HG02981 (cell line): ENCODE results near the gene CCDC167.
A peak's percentile ranks its signal among the peaks of the same experiment; 100 is the strongest.

Experiments
- ATAC-seq: cut with Tn5 transposase; IDR thresholded peaks from one replicate; pipeline ENCODE4 v1.9.1; 2021; ENCODE audit warnings: mild to moderate bottlenecking, moderate library complexity; ENCODE audit not compliant: unreplicated experiment

CCDC167 gene

DNA sequence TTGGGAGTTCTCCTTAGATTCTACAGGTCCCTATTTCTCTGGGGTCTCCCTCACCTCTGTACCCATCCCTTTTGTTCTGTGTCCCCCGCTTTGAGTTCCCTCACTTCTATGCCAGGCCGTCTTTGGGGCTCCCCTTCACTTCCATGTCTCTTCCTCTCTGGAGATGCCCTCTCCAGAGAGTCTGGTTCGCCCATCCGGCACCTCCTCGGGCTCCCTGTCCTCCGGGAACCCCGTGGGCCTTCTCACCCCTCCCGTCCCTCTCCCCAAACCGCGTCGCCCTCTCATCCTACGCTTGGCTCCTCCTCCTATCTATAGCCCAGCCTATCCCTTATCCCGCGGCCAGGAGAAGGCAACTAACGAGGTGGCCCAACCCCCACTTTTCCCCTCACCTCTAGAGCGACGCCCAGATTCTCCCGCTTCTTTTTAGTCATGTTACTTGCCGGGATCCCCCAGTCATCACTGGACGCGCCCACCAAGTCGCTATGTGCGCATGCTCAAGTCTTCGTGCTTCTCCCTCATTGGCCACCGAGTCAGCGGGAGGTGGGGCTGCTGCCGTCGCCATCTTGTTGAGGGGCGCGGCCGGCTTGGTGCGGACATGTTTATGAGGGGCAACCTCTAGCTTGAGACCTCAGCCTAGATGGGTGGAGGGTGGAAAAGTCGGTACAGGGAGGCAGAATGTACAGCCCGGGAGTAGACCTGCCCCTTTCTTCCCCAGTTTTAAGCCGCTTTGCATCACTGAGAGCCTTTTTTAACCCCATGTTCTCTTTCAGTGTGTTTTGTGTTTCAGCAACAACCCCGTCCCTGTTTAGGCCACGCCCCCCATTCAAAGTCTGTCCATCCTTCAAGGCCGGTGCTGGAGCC is at the start of gene CCDC167:
TSS of gene CCDC167 (minus strand) at position 461 of the 861 bp plus-strand sequence. CDS start at position 431, 30 bp downstream.
- peak; percentile 90 for ATAC-seq

DNA sequence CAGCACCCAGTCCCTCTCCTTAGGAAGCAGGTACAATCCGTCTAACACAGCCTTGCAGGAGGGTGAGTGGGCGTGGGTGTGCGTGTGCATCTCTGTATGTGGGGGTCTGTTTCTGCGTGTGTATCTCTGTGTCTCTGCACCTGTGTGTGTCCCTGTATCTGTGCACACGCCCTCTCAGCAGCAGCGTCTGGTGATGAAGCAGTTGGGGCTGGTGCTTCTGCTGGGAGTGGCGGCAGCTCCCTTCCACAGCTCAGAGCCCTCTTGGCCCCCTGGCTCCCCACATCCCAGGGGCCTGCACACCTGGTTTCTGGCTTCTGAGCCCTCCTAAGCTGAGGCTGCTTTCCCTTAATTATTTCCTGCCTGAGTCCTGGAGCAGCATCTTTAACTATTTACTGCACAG is 49.5 kb upstream of the CCDC167 start:
- no peak for ATAC-seq

DNA sequence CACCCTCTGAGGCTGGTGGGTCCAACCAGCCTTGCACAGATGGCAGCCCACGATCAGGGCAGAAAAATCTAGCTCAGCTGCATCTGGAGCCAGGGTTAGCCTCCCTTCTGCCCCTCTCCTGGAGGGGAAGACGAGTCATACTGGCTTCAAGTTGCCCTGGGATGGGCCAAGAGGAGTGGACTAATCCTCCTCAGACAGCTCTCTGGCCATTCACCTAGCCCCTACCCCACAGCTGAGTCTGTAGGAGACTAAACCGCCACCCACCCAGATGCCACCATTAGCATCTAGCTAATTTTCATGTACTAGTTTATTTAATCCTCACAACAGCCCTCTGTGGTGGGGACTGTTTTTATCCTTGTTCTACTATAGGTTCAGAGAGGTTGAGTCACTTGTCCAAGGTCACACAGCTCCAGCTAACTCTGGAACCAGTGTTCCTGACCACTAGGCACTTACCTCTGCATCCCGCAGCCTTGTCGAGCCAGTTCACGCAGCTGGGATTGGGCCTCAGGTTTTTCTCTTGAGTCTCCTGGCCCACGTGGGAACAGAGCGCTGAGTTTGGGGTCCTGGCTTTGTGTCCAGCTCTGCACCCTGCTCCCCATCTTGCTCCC is 48.5 kb upstream of the CCDC167 start:
- no peak for ATAC-seq

DNA sequence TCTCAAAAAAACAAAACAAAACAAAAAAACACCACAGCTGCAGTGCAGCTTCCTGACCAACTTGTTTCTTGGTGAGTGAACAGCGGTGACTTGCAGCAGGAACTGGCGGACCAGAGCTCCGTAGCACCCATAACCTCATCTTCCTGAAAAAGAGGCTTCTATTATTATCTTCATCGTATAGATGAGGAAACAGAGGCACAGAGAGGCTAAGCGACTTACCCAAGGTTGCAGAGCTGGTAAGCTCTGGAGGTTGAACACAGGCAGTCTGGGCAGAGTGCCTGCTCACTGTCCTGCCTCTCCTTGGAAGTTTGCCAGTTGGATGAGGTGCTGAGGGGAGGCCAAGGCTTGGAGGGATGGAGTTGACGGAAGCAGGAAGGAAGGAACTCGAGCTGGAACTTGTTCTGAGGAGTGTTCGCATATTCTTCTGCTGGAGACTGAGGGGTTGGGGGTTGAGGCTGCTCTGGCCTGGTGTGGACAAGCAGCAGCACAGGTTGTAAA is 47.9 kb upstream of the CCDC167 start:
- no peak for ATAC-seq

DNA sequence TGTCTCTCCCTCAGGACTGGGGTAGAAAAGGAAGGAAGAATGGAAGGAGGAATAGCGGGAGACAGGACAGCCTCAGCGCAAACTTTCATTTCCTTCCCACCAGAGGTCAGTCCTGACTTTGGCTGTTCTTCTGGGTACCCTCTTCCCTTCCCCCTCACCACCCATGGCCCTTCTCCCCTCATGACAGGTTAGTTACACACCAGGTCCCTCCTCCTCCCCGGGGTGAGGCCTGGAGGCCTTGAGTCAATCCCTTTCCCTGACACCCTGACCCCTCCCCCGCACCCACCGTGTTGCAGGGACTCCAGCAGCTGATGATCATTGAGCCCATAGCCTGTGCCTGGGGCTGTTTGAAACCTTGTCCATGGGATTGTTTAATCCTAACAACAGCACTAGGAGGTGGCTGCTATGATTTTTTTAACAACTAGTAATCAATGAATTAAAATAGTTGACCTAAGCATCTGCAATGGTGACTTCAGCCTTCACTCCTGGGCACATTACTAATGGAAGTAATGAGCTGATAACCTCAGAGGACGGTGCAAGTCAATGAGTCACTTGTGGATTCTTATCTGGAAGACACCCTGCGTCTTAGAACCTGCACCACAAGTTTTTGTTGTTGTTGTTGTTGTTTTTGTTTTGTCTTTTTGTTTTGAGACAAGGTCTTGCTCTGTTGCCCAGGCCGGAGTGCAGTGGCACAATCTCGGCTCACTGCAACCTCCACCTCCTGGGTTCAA is 46.6 kb upstream of the CCDC167 start:
- ATAC-seq: no peak

DNA sequence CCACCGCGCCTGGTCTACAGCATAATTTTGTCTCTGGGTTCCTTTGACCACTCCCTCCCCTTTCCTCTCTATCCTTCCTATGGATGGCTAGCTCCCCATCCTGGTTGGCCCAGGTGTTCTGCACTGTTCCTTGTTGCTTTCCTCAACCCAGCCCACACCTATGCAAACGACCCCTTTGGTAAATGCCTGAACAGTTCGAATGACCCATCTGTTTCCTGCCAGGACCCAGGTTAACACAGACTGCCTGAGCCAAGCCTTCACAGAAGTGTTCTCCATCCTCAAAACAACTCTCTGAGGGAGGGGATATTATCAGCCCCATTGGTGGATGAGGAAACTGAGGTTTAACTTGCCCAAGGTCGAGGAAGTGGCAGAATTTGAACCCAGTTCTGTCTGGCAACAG is 44.8 kb upstream of the CCDC167 start:
- no peak for ATAC-seq

DNA sequence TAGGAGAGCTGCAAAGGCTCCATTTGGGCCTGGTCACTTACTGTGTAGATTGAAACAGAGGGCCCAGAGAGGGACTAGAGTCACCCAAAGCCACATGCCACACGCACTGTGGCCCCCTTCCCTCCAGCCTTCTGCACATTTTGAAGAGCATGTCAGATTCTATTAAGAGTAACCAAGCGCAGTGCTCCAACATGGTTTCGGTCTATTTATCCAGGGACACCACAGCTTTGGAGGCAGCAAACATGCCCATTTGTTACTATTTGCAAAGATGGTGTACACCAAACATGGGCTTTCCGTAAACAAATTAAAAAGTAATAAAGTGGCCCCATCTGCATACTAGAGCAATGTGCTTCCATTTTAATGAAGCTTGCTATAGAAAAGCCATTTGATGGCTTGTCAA is 43.7 kb upstream of the CCDC167 start:
- no peak for ATAC-seq

DNA sequence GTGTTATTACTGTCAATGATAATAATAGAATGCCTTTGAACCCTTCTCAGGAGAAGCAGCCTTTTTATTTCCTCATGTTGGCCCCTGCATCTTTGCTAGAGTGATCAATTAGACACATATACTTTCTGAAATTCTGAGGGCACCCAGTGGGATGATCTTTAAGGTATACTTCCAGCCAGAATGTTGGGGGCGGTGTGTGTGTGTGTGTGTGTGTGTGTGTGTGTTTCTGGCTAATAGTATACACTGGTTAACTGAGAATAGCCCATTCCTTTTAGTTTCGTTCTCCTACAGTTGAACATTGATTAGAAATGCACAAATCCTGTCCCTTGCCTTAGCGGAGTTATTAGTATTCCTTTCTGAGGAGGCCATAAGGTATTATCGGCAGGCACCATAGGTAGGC is 41.7 kb upstream of the CCDC167 start:
- ATAC-seq: no peak

DNA sequence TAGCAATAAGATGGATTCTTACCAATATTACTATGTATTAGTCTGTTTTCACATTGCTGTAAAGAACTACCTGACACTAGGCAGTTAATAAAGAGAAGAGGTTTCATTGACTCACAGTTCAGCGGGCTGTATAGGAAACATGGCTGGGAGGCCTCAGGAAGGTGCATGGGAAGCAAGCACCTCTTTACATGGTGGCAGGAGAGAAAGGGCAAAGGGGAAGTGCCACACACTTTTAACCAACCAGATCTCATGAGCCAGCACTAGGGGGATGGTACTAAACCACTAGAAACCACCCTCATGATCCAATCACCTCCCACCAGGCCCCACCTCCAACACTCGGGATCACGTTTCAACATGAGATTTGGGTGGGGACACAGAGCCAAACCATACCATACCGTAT is 40.7 kb upstream of the CCDC167 start:
- no peak for ATAC-seq

DNA sequence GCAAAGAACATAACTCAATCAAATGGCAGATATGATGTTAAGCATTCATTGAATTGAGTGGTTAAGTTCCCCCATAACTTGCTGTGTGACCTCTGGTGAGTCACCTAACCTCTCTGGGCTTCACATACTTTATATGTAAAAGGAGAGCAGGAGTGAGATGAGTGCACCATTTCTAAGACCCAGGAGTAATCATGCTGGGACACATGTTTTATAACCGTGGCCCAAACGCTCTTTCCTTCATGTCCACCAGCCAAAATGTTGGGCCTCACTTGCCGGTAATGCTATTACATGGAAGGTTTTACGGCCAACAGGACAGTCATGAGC is 40.3 kb upstream of the CCDC167 start:
- ATAC-seq: no peak

DNA sequence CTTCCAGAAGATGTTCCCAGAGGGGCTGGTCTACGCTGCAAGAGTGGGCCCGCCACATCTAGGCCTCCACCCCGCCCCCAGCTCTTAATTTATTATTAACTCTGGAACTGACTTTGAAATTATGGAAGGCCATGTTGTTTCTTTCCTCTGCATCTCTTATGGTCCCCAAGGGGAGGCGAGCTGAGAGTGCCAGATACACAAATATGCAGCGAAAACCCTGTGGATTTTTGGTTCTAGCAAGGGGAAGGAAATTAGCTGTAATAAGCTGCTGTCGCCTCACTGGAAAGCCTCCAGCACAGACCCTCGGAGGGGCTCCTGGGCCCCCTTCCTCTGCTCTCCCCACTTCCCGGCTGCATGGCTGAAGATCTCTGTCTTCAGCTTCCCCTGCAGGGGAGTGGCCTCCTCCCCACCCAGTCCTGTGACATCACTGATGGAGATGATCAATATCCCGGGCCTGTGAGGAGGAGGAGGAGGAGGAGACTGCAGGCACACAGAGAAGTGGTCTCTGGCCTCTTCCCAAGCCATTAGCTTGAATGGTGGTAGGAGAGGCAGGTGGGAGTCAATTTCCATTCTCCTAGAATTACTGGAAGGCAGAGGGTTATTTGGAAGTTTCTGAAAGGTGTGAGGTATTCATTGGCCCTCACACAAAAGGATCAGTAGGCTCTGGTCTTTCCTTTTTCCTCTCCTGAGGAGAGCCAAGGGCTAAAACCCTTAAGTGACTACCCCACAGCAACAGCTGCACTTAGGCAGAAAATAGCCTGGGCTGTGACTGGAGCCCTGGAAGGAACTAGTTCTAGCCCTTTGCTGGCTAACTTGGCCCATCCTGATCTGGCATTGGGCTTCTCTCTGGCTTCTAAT is 39.7 kb upstream of the CCDC167 start:
- no peak for ATAC-seq

DNA sequence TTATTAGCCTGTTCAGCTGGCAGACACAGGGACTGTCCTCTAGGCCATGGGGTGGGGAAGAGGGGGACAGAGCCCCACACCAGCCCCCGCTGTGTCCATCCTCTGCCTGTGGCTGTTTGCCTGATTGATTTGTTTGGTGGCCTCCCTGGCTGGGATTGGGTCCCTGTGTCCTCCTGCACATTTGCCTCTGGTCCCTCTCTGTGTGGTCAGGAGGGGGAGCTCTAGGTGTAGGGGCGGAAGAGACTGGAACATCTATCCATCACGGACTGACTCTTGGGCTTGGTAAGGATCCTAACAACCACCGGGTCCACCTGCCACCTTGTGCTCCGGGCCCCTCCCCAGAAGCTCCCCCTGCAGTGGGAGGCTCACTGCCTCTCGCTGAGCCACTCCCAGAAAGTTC is 38.4 kb upstream of the CCDC167 start:
- ATAC-seq: no peak

DNA sequence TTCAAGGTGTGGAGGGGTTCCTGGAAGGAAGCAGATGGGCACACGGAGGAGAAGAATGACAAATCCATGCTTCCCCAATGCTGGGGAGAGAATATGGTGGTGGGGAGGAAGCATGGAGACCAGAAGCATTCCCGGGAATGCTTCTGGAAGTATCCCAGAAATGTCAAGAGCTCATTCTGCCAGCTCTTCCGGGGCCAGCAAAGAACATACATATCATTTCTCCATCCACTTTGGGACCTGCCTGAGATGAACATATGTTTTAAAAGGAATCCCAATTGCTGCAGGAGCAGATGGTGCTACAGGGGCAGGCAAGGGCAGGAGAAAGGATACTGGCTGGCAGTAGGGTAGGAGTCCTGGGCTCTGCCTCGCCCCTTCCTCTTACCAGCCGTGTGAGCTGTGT is 37.9 kb upstream of the CCDC167 start:
- ATAC-seq: no peak

DNA sequence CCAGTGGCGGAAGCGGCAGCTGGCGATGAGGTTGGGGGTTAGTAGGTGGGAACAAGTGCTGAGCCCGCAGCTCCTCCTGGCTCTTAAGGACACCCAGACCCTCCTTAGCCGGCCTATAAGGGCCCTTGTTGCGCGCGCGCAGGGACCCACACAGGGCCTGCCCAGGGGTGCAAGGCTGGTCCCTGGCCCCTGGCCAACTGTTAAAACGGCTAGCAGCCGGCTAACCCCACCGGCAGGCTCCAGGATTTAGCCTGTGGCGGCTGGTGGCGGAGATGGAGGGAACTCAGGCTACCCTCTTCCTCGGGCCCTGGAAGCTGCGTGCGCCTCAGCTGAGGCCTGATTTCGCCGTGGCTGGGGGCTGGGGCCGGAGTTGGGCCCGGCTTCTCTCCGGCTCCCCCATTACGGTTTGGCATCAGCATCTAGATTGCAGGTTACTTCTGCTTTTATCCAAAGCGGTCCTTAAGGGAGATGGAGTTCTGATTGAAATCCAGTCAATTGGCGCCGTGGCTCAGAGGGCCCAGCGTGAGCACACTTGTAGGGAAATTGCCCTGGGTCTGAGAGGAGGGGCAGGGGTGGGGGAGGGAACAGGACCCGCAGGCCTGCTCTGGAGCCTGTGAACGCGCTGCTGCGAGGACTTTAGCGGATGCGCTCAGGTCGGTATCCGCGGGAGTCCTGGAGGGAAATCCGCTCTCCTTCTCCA is 36.9 kb upstream of the CCDC167 start:
- no peak for ATAC-seq

DNA sequence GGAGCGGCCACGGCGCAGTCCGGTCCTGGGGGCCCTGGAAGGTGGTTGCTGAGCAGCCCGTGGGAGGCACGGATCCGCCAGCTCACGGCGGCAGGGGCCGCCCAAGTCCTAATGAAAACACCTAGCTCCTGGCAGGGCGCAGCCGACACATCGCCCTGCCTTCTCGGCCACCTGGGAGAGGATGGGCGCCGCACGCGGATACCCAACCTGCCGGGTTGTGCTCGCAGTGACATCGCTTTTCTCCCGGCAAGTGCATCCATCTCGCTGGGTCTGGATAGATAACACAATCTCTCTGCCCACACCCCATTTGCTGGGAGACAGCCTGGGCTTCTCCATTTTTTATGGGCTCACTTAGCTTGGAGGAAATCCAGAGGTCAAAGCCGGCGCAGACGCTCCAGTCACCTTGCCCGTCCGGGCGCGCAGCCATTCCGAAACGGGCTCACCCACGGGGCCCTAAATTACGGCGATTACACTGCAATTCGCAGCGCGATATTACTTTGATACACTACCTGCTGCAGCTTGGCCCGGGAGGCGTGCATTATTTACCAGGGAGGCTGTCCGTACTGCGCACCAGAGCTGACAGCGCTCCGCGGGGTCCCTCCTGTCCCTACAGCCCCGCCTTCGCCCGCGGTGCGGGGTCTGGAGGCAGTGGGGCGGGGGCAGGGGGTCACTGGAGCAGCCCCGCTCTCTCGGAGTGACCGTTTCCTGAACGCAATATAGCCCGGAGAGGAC is 36.2 kb upstream of the CCDC167 start:
- no peak for ATAC-seq

DNA sequence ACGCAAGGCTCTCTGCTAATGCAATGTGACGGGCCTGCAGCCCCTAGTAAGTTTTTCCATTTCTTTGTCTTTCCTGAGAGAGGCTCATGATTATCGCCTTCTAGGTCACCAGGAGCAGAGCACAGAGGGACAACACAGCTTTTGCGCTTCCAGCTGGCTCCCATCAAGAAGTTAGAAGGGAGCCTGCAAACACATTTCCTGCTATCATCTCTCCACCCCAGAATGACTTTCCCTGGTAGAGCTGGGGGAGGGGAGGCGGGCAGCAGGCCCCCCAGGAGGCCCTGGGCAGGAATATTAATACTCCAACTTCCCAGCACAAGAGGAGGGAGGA is 35.7 kb upstream of the CCDC167 start:
- no peak for ATAC-seq

DNA sequence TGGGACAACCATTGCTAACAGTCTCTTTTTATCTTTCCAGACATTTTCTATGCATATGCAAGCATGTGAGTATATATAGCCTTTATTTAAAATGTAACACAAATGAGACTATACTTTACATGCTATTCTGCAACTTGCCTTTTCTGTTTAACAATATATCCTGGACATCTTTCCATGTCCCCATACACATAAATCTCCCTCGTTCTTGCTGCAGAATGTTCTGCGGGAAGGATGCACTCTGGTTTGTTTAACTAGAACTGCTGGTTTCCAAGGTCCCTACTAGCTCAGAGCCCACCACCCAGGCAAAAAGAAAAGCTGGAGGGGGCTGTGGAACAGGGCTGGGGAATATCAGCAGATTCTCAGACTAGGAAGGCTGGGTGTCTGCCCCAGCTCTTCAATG is 35.2 kb upstream of the CCDC167 start:
- no peak for ATAC-seq

DNA sequence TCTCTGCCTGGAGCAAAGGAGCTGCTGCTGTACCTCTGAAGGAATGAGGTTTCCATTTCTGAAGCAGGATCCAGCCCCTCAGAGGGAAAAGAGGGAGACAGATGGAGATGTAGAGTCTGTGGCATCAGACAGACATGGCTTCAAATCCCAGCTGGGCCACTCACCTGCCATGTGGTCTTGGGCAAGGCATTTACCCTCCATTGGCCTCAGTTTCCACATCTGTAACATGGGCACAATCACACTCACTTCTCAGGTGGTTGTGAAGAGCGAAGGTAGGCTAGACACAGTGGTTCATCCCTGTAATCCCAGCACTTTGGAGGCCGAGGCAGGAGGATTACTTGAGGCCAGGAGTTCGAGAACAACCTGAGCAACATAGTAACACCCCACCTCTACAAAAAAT is 32.4 kb upstream of the CCDC167 start:
- no peak for ATAC-seq

DNA sequence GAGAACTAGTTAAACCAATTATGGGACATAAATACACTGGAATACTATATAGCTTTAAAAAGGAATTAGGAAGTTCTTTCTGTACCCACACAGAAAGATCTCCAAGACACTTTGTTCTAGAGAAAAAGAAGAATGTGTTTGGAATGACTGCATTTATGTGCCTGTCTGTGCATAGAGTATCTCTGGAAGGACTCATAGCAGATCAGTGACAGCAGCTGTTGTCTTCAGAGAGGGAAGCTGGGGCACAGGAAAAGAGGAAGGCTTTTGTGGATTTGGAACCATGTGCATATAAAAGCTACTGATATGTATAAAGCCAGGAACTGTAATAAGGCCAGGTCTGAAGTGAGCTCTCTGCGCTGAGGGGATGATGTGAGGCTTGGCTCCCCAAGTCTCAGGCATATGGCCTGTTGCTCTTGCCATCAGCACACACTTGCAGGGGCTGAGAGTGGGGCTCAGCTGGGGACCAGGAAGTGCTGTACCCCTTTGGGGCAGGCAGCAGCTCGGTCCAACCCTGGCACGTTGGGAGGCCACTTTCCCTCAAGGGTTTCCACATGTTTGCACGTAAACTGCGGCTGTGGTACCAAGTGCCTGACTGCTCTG is 31.8 kb upstream of the CCDC167 start:
- no peak for ATAC-seq
